ENCODE data around the gene PEAK1. TPM values are rescaled to one million over a fixed set of nuclear protein-coding genes. Genes with fewer than 3 reads are reported as not detected.

The PEAK1 gene
- total and polyA plus RNA-seq, 2 donors (not counting 3 experiments of a cell fraction or from before 2014, with no cell fraction given): 17.9 to 91.9 TPM

DNA sequence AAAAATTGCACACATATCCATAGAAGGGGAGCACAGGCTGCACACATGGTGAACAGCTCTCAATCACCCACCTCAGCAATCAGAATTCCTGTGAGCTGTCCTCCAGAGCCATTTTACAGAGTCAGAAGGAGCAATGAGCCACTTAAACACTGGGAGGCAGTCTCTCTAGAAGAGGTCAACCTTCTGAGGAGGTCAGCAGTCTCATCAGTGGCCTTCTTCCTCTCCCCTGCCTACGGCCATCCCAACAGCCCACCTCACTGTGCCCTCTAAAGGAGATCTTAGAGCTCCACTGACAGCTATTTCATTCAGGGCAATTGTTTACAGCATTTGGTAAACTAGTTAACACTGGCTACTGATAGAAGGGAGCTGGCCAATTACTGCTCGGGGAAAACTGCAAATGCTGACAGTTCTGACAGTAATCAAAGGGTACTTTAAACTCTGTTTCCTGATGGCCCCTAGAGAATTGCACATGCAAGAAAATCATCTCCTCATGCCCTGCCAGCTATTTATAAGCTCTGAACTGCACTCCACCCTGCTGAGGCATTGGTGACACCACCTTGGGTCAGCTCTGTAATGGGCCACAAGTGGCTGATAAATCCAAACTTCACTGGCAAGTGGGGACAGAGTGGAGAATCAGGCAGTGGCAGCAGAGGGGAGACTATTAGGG lies 306.9 kb downstream of the PEAK1 start:
- H3K27me3 ChIP-seq (ENCODE audit: control insufficient read depth in 2 of 2, insufficient read depth in 2 of 2, low read length in 2 of 2): no peaks in the 10 kb centered on the region
- no peaks in the 10 kb centered on the region for H3K9me3 ChIP-seq (replicated peaks; ENCODE audit: control insufficient read depth, insufficient read depth, low read length)
- no peaks in the 10 kb centered on the region for H3K4me1 ChIP-seq (ENCODE audit: control insufficient read depth, extremely low read depth, insufficient read depth, low read length)
- BruUV-seq (replicated peaks): no TSS peak
- TF ChIP-seq GATA2 (IDR thresholded peaks at IDR 0.05; ENCODE audit: insufficient read depth, insufficient read length, low read depth, low read length) (no peak), FOS (IDR thresholded peaks at IDR 0.05; ENCODE audit: borderline replicate concordance, insufficient read depth, low read length) (no peak), POLR2A (IDR thresholded peaks at IDR 0.05; ENCODE audit: low read depth, low read length) (no peak), EZH2 (IDR thresholded peaks at IDR 0.05; ENCODE audit: borderline replicate concordance, low read depth, low read length, severe bottlenecking) (no peak), MYC (IDR thresholded peaks at IDR 0.05; ENCODE audit: low read depth, low read length) (no peak), POLR2AphosphoS5 (IDR thresholded peaks at IDR 0.05; ENCODE audit: insufficient read depth, low read depth, low read length) (no peak), JUN (IDR thresholded peaks at IDR 0.05; ENCODE audit: borderline replicate concordance, insufficient read depth, insufficient read length, low read depth) (no peak)
- TF ChIP-seq, protein P1, sequence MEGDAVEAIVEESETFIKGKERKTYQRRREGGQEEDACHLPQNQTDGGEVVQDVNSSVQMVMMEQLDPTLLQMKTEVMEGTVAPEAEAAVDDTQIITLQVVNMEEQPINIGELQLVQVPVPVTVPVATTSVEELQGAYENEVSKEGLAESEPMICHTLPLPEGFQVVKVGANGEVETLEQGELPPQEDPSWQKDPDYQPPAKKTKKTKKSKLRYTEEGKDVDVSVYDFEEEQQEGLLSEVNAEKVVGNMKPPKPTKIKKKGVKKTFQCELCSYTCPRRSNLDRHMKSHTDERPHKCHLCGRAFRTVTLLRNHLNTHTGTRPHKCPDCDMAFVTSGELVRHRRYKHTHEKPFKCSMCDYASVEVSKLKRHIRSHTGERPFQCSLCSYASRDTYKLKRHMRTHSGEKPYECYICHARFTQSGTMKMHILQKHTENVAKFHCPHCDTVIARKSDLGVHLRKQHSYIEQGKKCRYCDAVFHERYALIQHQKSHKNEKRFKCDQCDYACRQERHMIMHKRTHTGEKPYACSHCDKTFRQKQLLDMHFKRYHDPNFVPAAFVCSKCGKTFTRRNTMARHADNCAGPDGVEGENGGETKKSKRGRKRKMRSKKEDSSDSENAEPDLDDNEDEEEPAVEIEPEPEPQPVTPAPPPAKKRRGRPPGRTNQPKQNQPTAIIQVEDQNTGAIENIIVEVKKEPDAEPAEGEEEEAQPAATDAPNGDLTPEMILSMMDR (IDR thresholded peaks at IDR 0.05; ENCODE audit: extremely low read depth in 1 of 2, insufficient read depth in 1 of 2, low read depth in 1 of 2, low read length in 2 of 2): no peak
- TF ChIP-seq, protein P2, sequence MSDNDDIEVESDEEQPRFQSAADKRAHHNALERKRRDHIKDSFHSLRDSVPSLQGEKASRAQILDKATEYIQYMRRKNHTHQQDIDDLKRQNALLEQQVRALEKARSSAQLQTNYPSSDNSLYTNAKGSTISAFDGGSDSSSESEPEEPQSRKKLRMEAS (IDR thresholded peaks at IDR 0.05; ENCODE audit: insufficient read depth, insufficient read length): no peak
- H3K4me2 ChIP-seq (ENCODE audit: insufficient read depth, low read length): no peak overlapping the region
- CTCF ChIA-PET: interaction anchor here (0.9 to 1.9 kb wide), 2 partner anchors 86 to 430 kb away, joined by 3 to 11 read pairs; no protein-coding TSS in a partner anchor
- H3K79me2 ChIP-seq (ENCODE audit: control insufficient read depth, insufficient read depth, low read length): no peaks in the 10 kb centered on the region
- H3K36me3 ChIP-seq (ENCODE audit: control insufficient read depth in 2 of 2, extremely low read depth in 1 of 2, insufficient read depth in 2 of 2, low read length in 2 of 2): peaks cover 0 to 5% of the 10 kb centered on the region in 2 experiments
- FAIRE-seq: no peak
- no peak overlapping the region for H3K9ac ChIP-seq (replicated peaks; ENCODE audit: extremely low read depth, insufficient read depth, low read length)
- no peaks in the 10 kb centered on the region for H4K20me1 ChIP-seq (replicated peaks; ENCODE audit: control insufficient read depth, extremely low read depth, insufficient read depth, low read length)
- POLR2A ChIA-PET: no interaction called here
- dilution Hi-C loops (cut with MboI; ENCODE audit: extremely low pct_ligation_motif_present, low sequenced_read_pairs): no loop called here
- no peak overlapping the region for H3K4me3 ChIP-seq (replicated peaks in 1 of 3; ENCODE audit: insufficient read depth in 1 of 3, low read depth in 1 of 3, low read length in 3 of 3)
- no peaks in the 10 kb centered on the region for H3K9me1 ChIP-seq (replicated peaks; ENCODE audit: control insufficient read depth, extremely low read depth, insufficient read depth, low read length)
- H2AFZ ChIP-seq (ENCODE audit: low read depth, low read length): no peak overlapping the region
- intact Hi-C loops (cut with micrococcal nuclease): no loop called here
- no peak for DNase-seq (ENCODE audit: low read depth, low spot score)
- no peak overlapping the region for H3K27ac ChIP-seq (ENCODE audit: insufficient read depth, low read depth, low read length)
